ENCODE measurements around the gene NAE1. TPM values are rescaled to one million over a fixed set of nuclear protein-coding genes. Genes with fewer than 3 reads are reported as not detected.
A peak's percentile ranks its signal among the peaks of the same experiment; 100 is the strongest.

Gene NAE1
- polyA plus RNA-seq, 2 of the 4 experiments (the other 2 are of a cell fraction) = 96.2 to 132 TPM

DNA sequence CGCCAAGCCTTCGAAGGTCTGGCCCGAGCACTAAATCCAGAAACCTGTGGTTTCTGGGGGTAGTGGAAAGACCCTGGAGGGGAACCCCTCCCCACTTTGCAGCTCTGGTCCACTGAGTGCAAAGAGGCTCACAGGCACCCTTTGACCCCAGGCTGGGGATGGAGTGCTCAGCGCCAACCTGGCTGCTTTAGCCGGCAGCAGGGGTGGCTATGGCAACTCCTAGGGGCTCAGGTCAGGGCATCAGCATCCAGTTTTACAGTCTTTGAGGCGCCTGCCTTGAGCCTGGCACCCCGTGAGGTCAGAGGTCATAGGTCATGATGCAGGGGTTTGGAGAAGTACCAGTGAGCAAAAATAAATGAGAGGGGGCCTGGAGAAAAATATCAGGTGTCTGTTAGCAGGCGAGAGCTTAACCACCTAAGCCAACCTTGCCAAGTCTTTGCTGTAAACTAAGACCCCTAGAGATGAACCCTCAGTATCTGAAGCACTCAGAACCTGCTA lies 31.3 kb upstream of the NAE1 start:
- ChIA-PET CTCF (interaction anchor here (1.2 to 3.5 kb wide), 7 partner anchors 11 to 253 kb away, joined by 4 to 17 read pairs (median 6); partner anchors contain the start of gene NAE1), POLR2A (interaction anchor here (0.8 kb wide), 1 partner anchor 11 kb away, joined by 4 read pairs; no protein-coding TSS in a partner anchor)
- Histone ChIP-seq H3K4me1 (peaks cover 9% of the 10 kb centered on the region; the same call in 1 of the 3 replicates), H3K4me3 (no peak overlapping the region), H3K4me2 (no peak overlapping the region), H3K9me3 (no peaks in the 10 kb centered on the region), H3K27ac (no peak overlapping the region)
- TF ChIP-seq, protein P1, sequence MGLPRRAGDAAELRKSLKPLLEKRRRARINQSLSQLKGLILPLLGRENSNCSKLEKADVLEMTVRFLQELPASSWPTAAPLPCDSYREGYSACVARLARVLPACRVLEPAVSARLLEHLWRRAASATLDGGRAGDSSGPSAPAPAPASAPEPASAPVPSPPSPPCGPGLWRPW (IDR thresholded peaks at IDR 0.05) = no peak
- no peak for TF ChIP-seq HEYL (CRISPR knock-in tag; IDR thresholded peaks at IDR 0.05)
- no peak for TF ChIP-seq MAZ (IDR thresholded peaks at IDR 0.05; ENCODE audit: borderline replicate concordance, low read depth, low read length)
- no peak for TF ChIP-seq KDM5A (IDR thresholded peaks at IDR 0.05)
- TF ChIP-seq TP53 (CRISPR knock-in tag; IDR thresholded peaks at IDR 0.05) = no peak
- TF ChIP-seq, protein P2, sequence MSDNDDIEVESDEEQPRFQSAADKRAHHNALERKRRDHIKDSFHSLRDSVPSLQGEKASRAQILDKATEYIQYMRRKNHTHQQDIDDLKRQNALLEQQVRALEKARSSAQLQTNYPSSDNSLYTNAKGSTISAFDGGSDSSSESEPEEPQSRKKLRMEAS (IDR thresholded peaks at IDR 0.05) = no peak
- TF ChIP-seq, protein P3, sequence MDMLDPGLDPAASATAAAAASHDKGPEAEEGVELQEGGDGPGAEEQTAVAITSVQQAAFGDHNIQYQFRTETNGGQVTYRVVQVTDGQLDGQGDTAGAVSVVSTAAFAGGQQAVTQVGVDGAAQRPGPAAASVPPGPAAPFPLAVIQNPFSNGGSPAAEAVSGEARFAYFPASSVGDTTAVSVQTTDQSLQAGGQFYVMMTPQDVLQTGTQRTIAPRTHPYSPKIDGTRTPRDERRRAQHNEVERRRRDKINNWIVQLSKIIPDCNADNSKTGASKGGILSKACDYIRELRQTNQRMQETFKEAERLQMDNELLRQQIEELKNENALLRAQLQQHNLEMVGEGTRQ (IDR thresholded peaks at IDR 0.05) = no peak
- TF ChIP-seq CBX2 (IDR thresholded peaks at IDR 0.05; ENCODE audit: borderline replicate concordance, low read depth) = no peak
- TF ChIP-seq KDM1A (IDR thresholded peaks at IDR 0.05; ENCODE audit: low read depth) = no peak
- TF ChIP-seq JUN (IDR thresholded peaks at IDR 0.05) = no peak
- TF ChIP-seq CHD2 (IDR thresholded peaks at IDR 0.05; ENCODE audit: low read length, partially characterized antibody) = no peak
- no peak for TF ChIP-seq ESRRA (IDR thresholded peaks at IDR 0.05; ENCODE audit: borderline replicate concordance, low read length)
- TF ChIP-seq BHLHE40 (IDR thresholded peaks at IDR 0.05; ENCODE audit: low read depth, low read length) = no peak
- WGBS (ENCODE audit: missing lambda C conversion rate) = 77% methylated on average over 8 of the region's 8 CpGs
- FAIRE-seq (no peak), ATAC-seq (no peak), DNase-seq (ENCODE audit: low read depth in 1 of 2, low spot score in 1 of 2) (no peak)

DNA sequence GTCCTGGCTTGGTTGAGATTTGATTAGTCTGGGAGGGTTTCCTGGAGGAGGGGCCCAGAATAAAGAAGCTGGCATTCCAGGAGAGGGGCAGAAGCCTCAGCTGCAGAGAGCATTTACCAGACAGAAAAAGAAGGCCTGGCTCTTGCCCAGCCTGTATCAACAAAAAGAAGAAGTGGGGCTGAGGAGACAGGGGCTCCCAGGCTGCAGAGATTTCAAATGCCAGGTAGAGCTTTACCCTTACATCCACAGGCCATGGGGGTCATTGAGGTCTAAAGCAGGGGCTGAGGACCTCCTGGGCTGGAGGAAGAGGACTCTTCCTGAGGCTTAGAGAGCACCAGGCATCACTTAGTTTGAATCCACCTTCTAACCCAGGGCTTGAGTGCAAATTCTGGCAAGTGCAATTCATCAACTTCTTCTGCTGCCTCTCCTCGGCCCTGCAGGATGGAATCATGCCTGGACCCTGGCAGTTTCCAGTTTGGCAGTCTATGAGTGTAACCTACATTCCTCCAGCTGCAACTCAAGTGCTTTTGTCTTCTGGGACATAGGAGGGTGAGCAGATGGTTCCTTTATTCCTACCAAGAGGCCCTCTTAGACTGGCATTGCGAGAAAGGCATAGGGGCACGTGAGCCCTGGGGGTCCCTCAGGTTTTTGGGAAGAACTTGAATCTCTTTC lies 28.8 kb upstream of the NAE1 start:
- Histone ChIP-seq H3K27ac (peak overlapping the region in 1 of 2 experiments; percentile 25; a peak in 1 of 6 replicates), H3K4me2 (peak overlapping the region; percentile 15; the same call in 1 of the 3 replicates), H3K9me3 (no peaks in the 10 kb centered on the region), H3K4me3 (no peak overlapping the region), H3K4me1 (peaks cover 9% of the 10 kb centered on the region; the same call in 1 of the 3 replicates)
- ATAC-seq (no peak), DNase-seq (ENCODE audit: low read depth in 1 of 2, low spot score in 1 of 2) (no peak), FAIRE-seq (no peak)
- WGBS (ENCODE audit: missing lambda C conversion rate) = 83% methylated on average over 3 of the region's 3 CpGs
- TF ChIP-seq, protein P2 (IDR thresholded peaks at IDR 0.05) = no peak
- TF ChIP-seq ZSCAN20 (CRISPR knock-in tag; IDR thresholded peaks at IDR 0.05) = no peak
- TF ChIP-seq, protein P4, sequence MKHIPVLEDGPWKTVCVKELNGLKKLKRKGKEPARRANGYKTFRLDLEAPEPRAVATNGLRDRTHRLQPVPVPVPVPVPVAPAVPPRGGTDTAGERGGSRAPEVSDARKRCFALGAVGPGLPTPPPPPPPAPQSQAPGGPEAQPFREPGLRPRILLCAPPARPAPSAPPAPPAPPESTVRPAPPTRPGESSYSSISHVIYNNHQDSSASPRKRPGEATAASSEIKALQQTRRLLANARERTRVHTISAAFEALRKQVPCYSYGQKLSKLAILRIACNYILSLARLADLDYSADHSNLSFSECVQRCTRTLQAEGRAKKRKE (CRISPR knock-in tag; IDR thresholded peaks at IDR 0.05; ENCODE audit: low read depth) = no peak
- no peak for TF ChIP-seq CBX2 (IDR thresholded peaks at IDR 0.05; ENCODE audit: borderline replicate concordance, low read depth)
- no peak for TF ChIP-seq EP300 (IDR thresholded peaks at IDR 0.05)
- ChIA-PET POLR2A (no interaction called here), CTCF (interaction anchor here (0.7 to 8.7 kb wide), 9 partner anchors 8 to 251 kb away, joined by 3 to 90 read pairs (median 3); partner anchors contain the start of genes DYNC1LI2, NAE1 and PDP2)

DNA sequence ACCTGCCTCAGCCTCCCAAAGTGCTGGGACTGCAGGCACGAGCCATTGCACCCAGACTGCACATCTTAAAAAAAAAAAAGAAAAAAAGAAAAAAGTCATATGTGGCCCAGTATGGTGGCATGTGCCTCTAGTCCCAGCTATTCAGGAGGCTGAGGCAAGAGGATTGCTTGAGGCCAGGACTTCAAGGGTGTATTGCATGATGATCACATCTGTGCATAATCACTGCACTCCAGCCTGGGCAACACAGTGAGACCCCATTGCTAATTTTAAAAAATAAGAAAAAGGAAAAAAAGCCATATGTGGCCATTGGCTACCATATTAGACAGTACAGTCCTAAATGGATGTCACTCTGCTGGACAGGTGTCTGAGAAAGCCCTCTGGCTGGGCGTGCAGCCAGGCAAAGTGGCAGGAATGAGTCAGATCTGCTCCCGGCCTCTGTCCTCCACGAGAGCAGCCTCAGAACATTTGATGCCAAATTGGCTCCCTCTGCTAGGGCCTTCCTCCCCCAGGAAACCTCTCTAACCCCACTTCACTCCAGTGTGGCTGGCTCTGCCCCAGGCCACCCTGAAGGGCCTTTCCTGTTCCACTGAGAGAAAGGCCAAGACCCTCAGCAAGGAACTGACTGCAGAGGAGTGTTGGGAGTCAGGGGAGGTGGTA lies 28.1 kb upstream of the NAE1 start:
- ChIA-PET POLR2A (no interaction called here), CTCF (interaction anchor here (0.6 to 8.7 kb wide), 7 partner anchors 9 to 250 kb away, joined by 3 to 90 read pairs (median 9); partner anchors contain the start of genes NAE1 and PDP2)
- ATAC-seq = peak; percentile 70 to 78
- no peak for TF ChIP-seq EP300 (IDR thresholded peaks at IDR 0.05)
- no peak for FAIRE-seq
- peak in 1 of 2 experiments; percentile 47 for DNase-seq (ENCODE audit: low read depth in 1 of 2, low spot score in 1 of 2)
- H3K4me1 ChIP-seq = peaks cover 9% of the 10 kb centered on the region; the same call in 1 of the 3 replicates
- 20% methylated on average over 4 of the region's 4 CpGs for WGBS (ENCODE audit: missing lambda C conversion rate)
- H3K9me3 ChIP-seq = no peaks in the 10 kb centered on the region
- H3K27ac ChIP-seq = peak overlapping the region in 1 of 2 experiments; percentile 25; a peak in 1 of 6 replicates
- H3K4me2 ChIP-seq = peak overlapping the region; percentile 15; the same call in 1 of the 3 replicates
- no peak overlapping the region for H3K4me3 ChIP-seq
